ENCODE data around the gene SLC39A12.

DNA sequence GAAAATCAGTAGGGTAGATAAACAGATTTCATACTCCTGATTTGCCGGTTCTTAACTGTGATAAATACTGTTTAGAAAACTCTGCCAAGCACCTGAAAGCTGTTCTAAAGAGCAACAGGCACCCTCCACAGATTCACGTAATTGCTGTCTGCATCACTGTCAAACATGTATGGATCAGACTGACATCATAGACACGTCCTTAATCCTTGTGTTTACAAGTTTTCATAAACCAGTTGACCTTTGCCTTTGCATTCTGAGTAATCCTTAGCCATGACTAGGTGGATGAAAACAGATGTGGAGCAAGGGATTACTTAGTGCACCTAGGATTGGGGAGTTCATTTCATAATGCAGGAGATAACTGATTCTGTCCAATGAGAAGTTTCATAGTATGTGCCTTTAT, 41.6 kb downstream of the SLC39A12 start:
- TF ChIP-seq POLR2A (IDR thresholded peaks at IDR 0.05; ENCODE audit: low read depth, low read length): no peak
- TF ChIP-seq POLR2AphosphoS5 (IDR thresholded peaks at IDR 0.05; ENCODE audit: low read length): no peak
- TF ChIP-seq ATF3 (IDR thresholded peaks at IDR 0.05; ENCODE audit: borderline replicate concordance, extremely low read depth, low read depth, low read length): no peak
- TF ChIP-seq ZBTB33 (IDR thresholded peaks at IDR 0.05): no peak
- TF ChIP-seq, protein P1, sequence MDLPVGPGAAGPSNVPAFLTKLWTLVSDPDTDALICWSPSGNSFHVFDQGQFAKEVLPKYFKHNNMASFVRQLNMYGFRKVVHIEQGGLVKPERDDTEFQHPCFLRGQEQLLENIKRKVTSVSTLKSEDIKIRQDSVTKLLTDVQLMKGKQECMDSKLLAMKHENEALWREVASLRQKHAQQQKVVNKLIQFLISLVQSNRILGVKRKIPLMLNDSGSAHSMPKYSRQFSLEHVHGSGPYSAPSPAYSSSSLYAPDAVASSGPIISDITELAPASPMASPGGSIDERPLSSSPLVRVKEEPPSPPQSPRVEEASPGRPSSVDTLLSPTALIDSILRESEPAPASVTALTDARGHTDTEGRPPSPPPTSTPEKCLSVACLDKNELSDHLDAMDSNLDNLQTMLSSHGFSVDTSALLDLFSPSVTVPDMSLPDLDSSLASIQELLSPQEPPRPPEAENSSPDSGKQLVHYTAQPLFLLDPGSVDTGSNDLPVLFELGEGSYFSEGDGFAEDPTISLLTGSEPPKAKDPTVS (IDR thresholded peaks at IDR 0.05; ENCODE audit: low read depth, low read length): no peak
